Trophoblast cell (in vitro differentiated cells and primary cell): ENCODE data around the gene KIF26B.

Experiments used
- DNase-seq, 2 donors: peaks; one replicate each; pipeline ENCODE4 v3.0.0-alpha.2; 2016
- H2AFZ ChIP-seq: 2 replicates; pipeline ENCODE4 v1.6.1; 2013; ENCODE audit warnings: low read length, moderate library complexity, mild to moderate bottlenecking; ENCODE audit not compliant: insufficient read depth, poor library complexity
- H2AK5ac ChIP-seq: 2 replicates; pipeline ENCODE4 v1.6.1; 2013; ENCODE audit warnings: mild to moderate bottlenecking, low read length
- H2BK120ac ChIP-seq: 2 replicates; pipeline ENCODE4 v1.6.1; 2013; ENCODE audit warnings: low read length, mild to moderate bottlenecking, moderate library complexity; ENCODE audit not compliant: insufficient read depth, poor library complexity
- H2BK12ac ChIP-seq: 2 replicates; pipeline ENCODE4 v1.6.1; 2013; ENCODE audit warnings: mild to moderate bottlenecking, low read length, moderate library complexity
- H2BK5ac ChIP-seq: 2 replicates; pipeline ENCODE4 v1.6.1; 2013; ENCODE audit warnings: low read length, low read depth, moderate library complexity, mild to moderate bottlenecking; ENCODE audit not compliant: poor library complexity
- H3K14ac ChIP-seq: 2 replicates; pipeline ENCODE4 v1.6.1; 2013; ENCODE audit warnings: mild to moderate bottlenecking, low read length
- H3K18ac ChIP-seq: 2 replicates; pipeline ENCODE4 v1.6.1; 2013; ENCODE audit warnings: mild to moderate bottlenecking, low read length
- H3K23ac ChIP-seq: 2 replicates; pipeline ENCODE4 v1.6.1; 2013; ENCODE audit warnings: low read length
- H3K27ac ChIP-seq: 2 replicates; pipeline ENCODE4 v1.5.1; 2013; ENCODE audit warnings: low read depth, mild to moderate bottlenecking, inconsistent platforms, low read length, moderate library complexity
- H3K27me3 ChIP-seq: 2 replicates; pipeline ENCODE4 v1.6.1; 2013; ENCODE audit warnings: inconsistent platforms, mild to moderate bottlenecking, low read length, moderate library complexity; ENCODE audit not compliant: insufficient read depth
- H3K36me3 ChIP-seq, 2 experiments: 1 replicate in 1 of 2; 2 replicates in 1 of 2; pipeline ENCODE4 v1.6.1; 2013; ENCODE audit warnings: low read length in 2 of 2, mild to moderate bottlenecking in 2 of 2, moderate library complexity in 1 of 2; ENCODE audit not compliant: insufficient read depth in 2 of 2, control insufficient read depth in 1 of 2
- H3K4ac ChIP-seq: 2 replicates; pipeline ENCODE4 v1.6.1; 2013; ENCODE audit warnings: low read depth, mild to moderate bottlenecking, low read length, moderate library complexity
- H3K4me1 ChIP-seq, 2 experiments: 1 replicate in 1 of 2; 2 replicates in 1 of 2; pipeline ENCODE4 v1.6.1; 2013; ENCODE audit warnings: low read length in 2 of 2, mild to moderate bottlenecking in 2 of 2, moderate library complexity in 1 of 2; ENCODE audit not compliant: insufficient read depth in 2 of 2, control insufficient read depth in 1 of 2
- H3K4me2 ChIP-seq: 2 replicates; pipeline ENCODE4 v1.6.1; 2013; ENCODE audit warnings: inconsistent platforms, mild to moderate bottlenecking, low read length, moderate library complexity
- H3K4me3 ChIP-seq: 2 replicates; pipeline ENCODE4 v1.5.1; 2013; ENCODE audit warnings: mild to moderate bottlenecking, low read depth, low read length, inconsistent platforms
- H3K79me1 ChIP-seq: one replicate; pipeline ENCODE4 v1.6.1; 2013; ENCODE audit warnings: low read length
- H3K79me2 ChIP-seq: 2 replicates; pipeline ENCODE4 v1.6.1; 2013; ENCODE audit warnings: low read length, mild to moderate bottlenecking; ENCODE audit not compliant: control insufficient read depth, insufficient read depth, poor library complexity
- H3K9ac ChIP-seq: 2 replicates; pipeline ENCODE4 v1.6.1; 2013; ENCODE audit warnings: mild to moderate bottlenecking, low read length
- H3K9me3 ChIP-seq: 2 replicates; pipeline ENCODE4 v1.6.1; 2013; ENCODE audit warnings: low read depth, mild to moderate bottlenecking, control low read depth, inconsistent platforms, low read length; ENCODE audit not compliant: insufficient read depth
- H4K12ac ChIP-seq: 2 replicates; pipeline ENCODE4 v1.6.1; 2013; ENCODE audit warnings: low read depth, mild to moderate bottlenecking, low read length, moderate library complexity
- H4K8ac ChIP-seq: 2 replicates; pipeline ENCODE4 v1.6.1; 2013; ENCODE audit warnings: low read depth, mild to moderate bottlenecking, low read length, moderate library complexity
- H4K91ac ChIP-seq: one replicate; pipeline ENCODE4 v1.6.1; 2013; ENCODE audit warnings: low read depth, mild to moderate bottlenecking, low read length, moderate library complexity
- WGBS: extraction: QIAGEN DNeasy Blood & Tissue Kit; methylation state at CpG from one replicate; pipeline ENCODE4 v1.1.7; 2013; ENCODE audit warnings: missing lambda C conversion rate; ENCODE audit not compliant: insufficient read length, insufficient coverage; ENCODE audit errors: extremely low coverage; 5-methylcytosine and 5-hydroxymethylcytosine counted together

KIF26B gene

DNA sequence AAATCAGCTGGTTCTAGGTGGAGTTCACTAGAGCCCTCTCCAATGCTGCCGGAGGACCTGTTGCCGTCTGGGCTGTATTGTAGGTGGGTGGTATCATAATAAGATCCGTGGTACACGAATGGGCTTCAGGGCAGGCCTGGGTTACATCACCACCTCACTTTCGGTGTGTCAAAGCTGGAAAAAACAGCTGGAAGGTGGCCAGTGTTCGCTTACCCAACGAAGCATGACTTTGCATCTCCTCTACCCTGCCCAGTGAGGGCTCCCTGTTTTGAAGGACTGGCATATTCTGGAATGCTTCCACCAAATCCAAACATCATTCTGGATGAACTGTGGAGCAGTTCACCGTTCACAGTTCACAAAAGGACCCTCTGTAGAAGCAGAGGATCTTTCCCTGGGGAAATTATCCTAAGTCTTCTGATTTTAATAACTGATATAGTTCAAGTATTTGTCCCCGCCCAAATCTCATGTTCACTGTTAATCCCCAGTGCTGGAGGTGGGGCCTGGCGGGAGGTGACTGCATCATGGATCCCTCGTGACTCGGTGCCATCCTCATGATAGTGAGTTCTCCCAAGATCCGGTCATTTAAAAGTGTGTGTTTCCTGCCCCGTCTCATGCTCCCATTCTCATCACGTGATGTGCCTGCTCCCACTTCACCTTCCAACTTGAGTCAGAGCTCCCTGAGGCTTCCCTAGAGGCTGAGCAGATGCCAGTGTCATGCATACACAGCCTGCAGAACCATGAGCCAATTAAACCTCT lies 429.0 kb downstream of the KIF26B start:
- H2BK12ac ChIP-seq, result peak overlapping the region; percentile 18
- no peak overlapping the region for H3K4me3 ChIP-seq
- H3K4me1 ChIP-seq, result peaks cover 9 to 12% of the 10 kb centered on the region in 2 experiments
- no peak overlapping the region for H3K27ac ChIP-seq
- no peak overlapping the region for H2BK120ac ChIP-seq
- peaks cover 5 to 7% of the 10 kb centered on the region in 2 experiments for H3K36me3 ChIP-seq
- no peak overlapping the region for H4K8ac ChIP-seq
- WGBS, result no CpG with 5 or more reads among the region's 15 CpGs
- H3K18ac ChIP-seq, result no peak overlapping the region
- H3K23ac ChIP-seq, result no peak overlapping the region
- no peak overlapping the region for H2BK5ac ChIP-seq
- H3K14ac ChIP-seq, result no peak overlapping the region
- H3K4me2 ChIP-seq, result no peak overlapping the region
- H2AFZ ChIP-seq, result no peak overlapping the region
- H4K12ac ChIP-seq, result no peak overlapping the region
- peak in 1 of 2 donors; percentile 12 for DNase-seq
- H3K4ac ChIP-seq, result no peak overlapping the region
- peak overlapping the region; percentile 26 for H4K91ac ChIP-seq
- no peaks in the 10 kb centered on the region for H3K9me3 ChIP-seq
- no peak overlapping the region for H2AK5ac ChIP-seq
- H3K79me2 ChIP-seq, result no peaks in the 10 kb centered on the region
- H3K9ac ChIP-seq, result no peak overlapping the region
- no peaks in the 10 kb centered on the region for H3K27me3 ChIP-seq
- peaks cover 6% of the 10 kb centered on the region for H3K79me1 ChIP-seq

DNA sequence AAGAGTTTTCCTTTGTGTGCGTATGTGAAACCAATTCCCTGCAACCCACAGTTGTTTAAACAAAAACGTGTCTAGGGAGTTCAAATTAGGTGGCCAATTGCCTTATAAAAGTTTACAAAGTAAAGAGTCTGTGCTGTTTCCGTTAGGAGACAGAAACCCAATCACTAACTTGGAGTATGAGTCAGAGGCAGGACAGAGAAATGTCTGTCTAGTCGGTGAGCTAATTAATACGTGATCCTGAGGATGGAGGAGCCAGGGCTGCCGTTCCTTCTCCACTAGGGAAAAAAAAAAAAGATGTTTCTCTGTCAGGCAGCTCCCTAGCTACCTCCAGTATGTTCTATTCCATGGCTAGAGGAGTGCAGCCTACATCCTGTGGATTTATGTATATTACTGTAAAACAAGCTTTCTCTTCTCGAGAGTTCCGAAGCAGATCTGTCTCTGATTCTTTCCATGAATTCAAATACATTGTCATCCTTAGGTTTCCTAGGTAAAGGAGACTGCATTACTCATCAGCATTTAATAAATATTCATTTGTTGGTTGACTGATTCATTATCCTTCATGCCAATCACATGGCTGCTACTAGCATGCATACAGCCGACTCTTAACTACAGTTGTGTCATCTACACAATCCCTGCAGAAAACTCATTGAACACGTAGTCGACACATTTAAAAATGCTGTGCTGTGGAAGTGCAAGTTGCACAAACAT lies 430.6 kb downstream of the KIF26B start:
- no peak overlapping the region for H2AFZ ChIP-seq
- no peak overlapping the region for H2AK5ac ChIP-seq
- H3K4me3 ChIP-seq, result no peak overlapping the region
- no peak overlapping the region for H4K91ac ChIP-seq
- no peak overlapping the region for H2BK120ac ChIP-seq
- H3K4me1 ChIP-seq, result peaks cover 10 to 19% of the 10 kb centered on the region in 2 experiments
- H3K79me1 ChIP-seq, result peaks cover 11% of the 10 kb centered on the region
- no peaks in the 10 kb centered on the region for H3K9me3 ChIP-seq
- no peak for DNase-seq
- no peak overlapping the region for H3K23ac ChIP-seq
- H3K4me2 ChIP-seq, result no peak overlapping the region
- H2BK5ac ChIP-seq, result no peak overlapping the region
- H3K9ac ChIP-seq, result no peak overlapping the region
- H3K27me3 ChIP-seq, result no peaks in the 10 kb centered on the region
- peaks cover 5 to 7% of the 10 kb centered on the region in 2 experiments for H3K36me3 ChIP-seq
- H4K12ac ChIP-seq, result no peak overlapping the region
- H4K8ac ChIP-seq, result no peak overlapping the region
- H3K79me2 ChIP-seq, result no peaks in the 10 kb centered on the region
- H2BK12ac ChIP-seq, result no peak overlapping the region
- H3K14ac ChIP-seq, result no peak overlapping the region
- H3K27ac ChIP-seq, result peak overlapping the region; percentile 80
- H3K18ac ChIP-seq, result no peak overlapping the region
- no CpG with 5 or more reads among the region's 11 CpGs for WGBS
- H3K4ac ChIP-seq, result no peak overlapping the region

DNA sequence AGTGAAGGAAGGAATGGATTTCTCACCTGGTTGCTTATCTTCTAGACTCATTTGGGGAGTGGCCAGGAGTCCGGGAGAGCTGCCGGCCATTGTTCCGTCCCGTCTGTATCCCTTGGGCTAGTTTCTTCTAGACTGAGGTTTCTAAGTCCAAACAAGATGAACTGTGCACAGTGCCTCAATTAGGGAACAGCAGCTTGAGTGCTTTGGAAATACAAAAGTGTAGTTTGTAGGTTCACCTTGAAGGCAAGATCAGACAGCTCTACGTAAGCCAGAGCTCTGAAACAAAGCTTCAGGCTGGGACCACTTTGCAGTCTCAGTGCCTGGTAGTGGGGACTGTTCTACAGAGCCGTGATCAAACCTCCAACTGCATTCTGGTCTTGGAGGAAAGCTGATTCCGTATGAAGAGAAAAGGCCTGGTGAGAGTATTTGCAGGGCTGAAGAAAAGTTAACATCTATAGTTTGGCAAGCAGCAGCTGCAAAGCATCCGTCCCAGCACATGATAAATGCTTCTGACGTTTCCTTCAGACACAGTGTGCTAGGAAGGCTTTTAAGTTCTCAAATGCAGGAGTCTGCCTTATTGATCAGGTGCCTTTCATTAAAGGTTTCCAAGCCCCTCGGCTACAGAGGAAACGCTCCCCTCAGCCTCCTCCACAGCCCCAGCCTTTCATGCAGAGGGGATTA lies 432.8 kb downstream of the KIF26B start:
- Histone ChIP-seq H3K36me3 (peaks cover 7 to 9% of the 10 kb centered on the region in 2 experiments), H2BK120ac (no peak overlapping the region), H2BK12ac (no peak overlapping the region), H2AK5ac (no peak overlapping the region), H3K4me3 (no peak overlapping the region), H3K79me2 (no peaks in the 10 kb centered on the region), H3K4ac (no peak overlapping the region), H4K12ac (no peak overlapping the region), H3K9me3 (no peaks in the 10 kb centered on the region), H4K91ac (no peak overlapping the region), H3K18ac (no peak overlapping the region), H3K79me1 (peaks cover 11% of the 10 kb centered on the region), H2AFZ (no peak overlapping the region), H3K14ac (no peak overlapping the region), H2BK5ac (no peak overlapping the region), H3K27me3 (no peaks in the 10 kb centered on the region), H3K4me1 (peaks cover 11 to 19% of the 10 kb centered on the region in 2 experiments), H3K4me2 (no peak overlapping the region), H3K23ac (no peak overlapping the region), H4K8ac (no peak overlapping the region), H3K9ac (no peak overlapping the region), H3K27ac (peak overlapping the region; percentile 24)
- DNase-seq, result no peak
- WGBS, result no CpG with 5 or more reads among the region's 11 CpGs

DNA sequence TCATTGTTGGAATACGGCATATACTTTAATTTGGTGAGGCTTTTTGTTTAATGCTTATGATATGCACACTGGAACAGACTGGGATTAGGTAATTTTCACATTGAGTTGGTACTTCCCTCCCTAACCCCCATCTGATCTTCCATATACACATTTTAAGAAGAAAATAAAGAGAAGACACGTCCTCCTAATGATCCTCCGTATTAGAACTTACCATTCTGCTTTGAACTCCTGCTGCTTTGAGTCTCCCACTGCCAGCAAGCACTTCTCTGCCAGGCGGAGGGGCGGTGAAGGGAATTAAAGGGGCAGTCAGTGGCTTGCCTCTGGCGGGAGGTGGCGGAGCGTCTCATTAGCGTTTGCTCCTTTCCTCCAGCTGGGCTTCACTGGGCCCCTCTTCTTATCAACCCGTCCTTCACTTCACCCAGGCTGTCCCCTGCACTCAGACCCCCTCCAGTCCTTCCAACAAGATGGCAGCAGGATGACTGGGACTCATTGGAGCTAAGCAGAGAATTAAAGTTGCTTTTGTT lies 433.4 kb downstream of the KIF26B start:
- peaks cover 11% of the 10 kb centered on the region for H3K79me1 ChIP-seq
- peak overlapping the region; percentile 27 for H2BK12ac ChIP-seq
- H3K4me3 ChIP-seq, result no peak overlapping the region
- no peak overlapping the region for H2AFZ ChIP-seq
- H2BK5ac ChIP-seq, result no peak overlapping the region
- peak overlapping the region; percentile 63 for H3K14ac ChIP-seq
- H4K8ac ChIP-seq, result peak overlapping the region; percentile 23
- H3K4me2 ChIP-seq, result no peak overlapping the region
- peak overlapping the region; percentile 19 for H3K18ac ChIP-seq
- H3K27ac ChIP-seq, result no peak overlapping the region
- no peak overlapping the region for H2BK120ac ChIP-seq
- no peak for DNase-seq
- WGBS, result no CpG with 5 or more reads among the region's 10 CpGs
- peak overlapping the region; percentile 82 for H4K91ac ChIP-seq
- no peak overlapping the region for H3K23ac ChIP-seq
- no peaks in the 10 kb centered on the region for H3K79me2 ChIP-seq
- H3K9ac ChIP-seq, result no peak overlapping the region
- no peak overlapping the region for H4K12ac ChIP-seq
- peaks cover 11 to 19% of the 10 kb centered on the region in 2 experiments for H3K4me1 ChIP-seq
- H3K4ac ChIP-seq, result no peak overlapping the region
- peaks cover 5 to 7% of the 10 kb centered on the region in 2 experiments for H3K36me3 ChIP-seq
- H2AK5ac ChIP-seq, result peak overlapping the region; percentile 55
- no peaks in the 10 kb centered on the region for H3K27me3 ChIP-seq
- no peaks in the 10 kb centered on the region for H3K9me3 ChIP-seq
